ENCODE measurements around the gene RHOD.

RHOD gene

GRCh38 chr11:67051180-67051893, 5.3 kb upstream of the RHOD start:
- ChIA-PET CTCF (interaction anchor here (0.9 to 4.8 kb wide), 7 partner anchors 13 to 330 kb away, joined by 3 to 25 read pairs (median 4); partner anchors contain the start of gene RCE1), POLR2A (interaction anchor here (1.2 kb wide), 1 partner anchor 23 kb away, joined by 3 read pairs; no protein-coding TSS in a partner anchor)
- DNase-seq (ENCODE audit: extremely low spot score) = no peak
- no peak for TF ChIP-seq CTCF (IDR thresholded peaks at IDR 0.05; ENCODE audit: control extremely low read depth, extremely low read depth, low read depth, missing control alignments)

GRCh38 chr11:67051945-67052488, 4.6 kb upstream of the RHOD start:
- POLR2A ChIA-PET = no interaction called here
- CTCF ChIA-PET = interaction anchor here (0.8 to 4.8 kb wide), 8 partner anchors 14 to 330 kb away, joined by 3 to 25 read pairs (median 4); partner anchors contain the start of gene RCE1
- no peak for DNase-seq (ENCODE audit: extremely low spot score)
- TF ChIP-seq CTCF (IDR thresholded peaks at IDR 0.05; ENCODE audit: control extremely low read depth, extremely low read depth, low read depth, missing control alignments) = no peak

- POLR2A ChIA-PET = no interaction called here
- CTCF ChIA-PET = interaction anchor here (1.0 to 4.8 kb wide), 9 partner anchors 8 to 264 kb away, joined by 3 to 25 read pairs (median 8); no protein-coding TSS in a partner anchor
- no peak for DNase-seq (ENCODE audit: extremely low spot score)
- no peak for TF ChIP-seq CTCF (IDR thresholded peaks at IDR 0.05; ENCODE audit: control extremely low read depth, extremely low read depth, low read depth, missing control alignments)
These were observed 3.8 kb upstream of the RHOD start for GRCh38 chr11:67052891-67053290.

- ChIA-PET CTCF (interaction anchor here (0.8 to 4.8 kb wide), 11 partner anchors 9 to 263 kb away, joined by 3 to 25 read pairs (median 5); no protein-coding TSS in a partner anchor), POLR2A (interaction anchor here (0.6 to 1.2 kb wide), 2 partner anchors 19 to 214 kb away, joined by 3 read pairs; no protein-coding TSS in a partner anchor)
- peak; percentile 84 for DNase-seq (ENCODE audit: extremely low spot score)
- peak; percentile 89 for TF ChIP-seq CTCF (IDR thresholded peaks at IDR 0.05; ENCODE audit: control extremely low read depth, extremely low read depth, low read depth, missing control alignments)
These were observed 2.7 kb upstream of the RHOD start for GRCh38 chr11:67053896-67054329.

GRCh38 chr11:67054346-67054835, 2.3 kb upstream of the RHOD start:
- DNase-seq (ENCODE audit: extremely low spot score) = no peak
- ChIA-PET POLR2A (interaction anchor here (0.6 to 1.2 kb wide), 2 partner anchors 18 to 214 kb away, joined by 3 read pairs; no protein-coding TSS in a partner anchor), CTCF (interaction anchor here (0.8 to 4.8 kb wide), 11 partner anchors 8 to 263 kb away, joined by 3 to 25 read pairs (median 6); no protein-coding TSS in a partner anchor)
- no peak for TF ChIP-seq CTCF (IDR thresholded peaks at IDR 0.05; ENCODE audit: control extremely low read depth, extremely low read depth, low read depth, missing control alignments)

- no peak for DNase-seq (ENCODE audit: extremely low spot score)
- TF ChIP-seq CTCF (IDR thresholded peaks at IDR 0.05; ENCODE audit: control extremely low read depth, extremely low read depth, low read depth, missing control alignments) = no peak
- ChIA-PET POLR2A (interaction anchor here (1.2 kb wide), 1 partner anchor 213 kb away, joined by 3 read pairs; no protein-coding TSS in a partner anchor), CTCF (interaction anchor here (0.9 to 4.8 kb wide), 8 partner anchors 9 to 260 kb away, joined by 3 to 25 read pairs (median 5); no protein-coding TSS in a partner anchor)
These were observed 1.7 kb upstream of the RHOD start for GRCh38 chr11:67054836-67055523.
